K562 (cell line): Measurements from ENCODE around the gene ARMC8. TPM values are rescaled to one million over a fixed set of nuclear protein-coding genes. Genes with fewer than 3 reads are reported as not detected.

Source experiments
- CXXC5 ChIP-seq: fragments of 250-450 bp; sonication (Bioruptor Pico); IDR thresholded peaks from 2 replicates; pipeline ENCODE4 v1.8.0; 2022; ENCODE audit warnings: inconsistent platforms, mild to moderate bottlenecking, moderate library complexity
- DIDO1 ChIP-seq: fragments of 450-650 bp; IDR thresholded peaks from 2 replicates; pipeline ENCODE4 v1.6.1; 2016; ENCODE audit warnings: low read depth, missing biosample characterization, missing genetic modification characterization
- E2F8 ChIP-seq: fragments of 450-650 bp; IDR thresholded peaks from 2 replicates; pipeline ENCODE4 v1.7.1; 2018; ENCODE audit warnings: mild to moderate bottlenecking, low read depth; ENCODE audit not compliant: partially characterized antibody
- FUS ChIP-seq: fragments of 200-400 bp; formaldehyde crosslinking; optimal IDR thresholded peaks from 2 replicates; pipeline ENCODE3; 2017; ENCODE audit warnings: low read depth, low read length
- GATA2 ChIP-seq: sonication (generic); formaldehyde crosslinking; IDR thresholded peaks from 2 replicates; pipeline ENCODE4 v1.4.0; 2020; ENCODE audit warnings: mild to moderate bottlenecking, missing genetic modification reagents
- HDAC2 ChIP-seq: fragments of 450-650 bp; IDR thresholded peaks from 2 replicates; pipeline ENCODE4 v1.6.1; 2016; ENCODE audit warnings: mild to moderate bottlenecking
- HMG20B ChIP-seq: fragments of 250-450 bp; sonication (Bioruptor Pico); IDR thresholded peaks from 2 replicates; pipeline ENCODE4 v1.5.0; 2021; ENCODE audit warnings: mild to moderate bottlenecking
- PKNOX1 ChIP-seq: fragments of 450-650 bp; IDR thresholded peaks from 2 replicates; pipeline ENCODE4 v1.6.1; 2016
- REST ChIP-seq, 2 experiments: fragments of 450-650 bp; formaldehyde crosslinking in 1 of 2; IDR thresholded peaks; 2 replicates each; pipeline versions ENCODE4 v1.4.0 to v1.6.1; 2014 to 2020; ENCODE audit warnings: mild to moderate bottlenecking in 2 of 2, borderline replicate concordance in 1 of 2, low read depth in 1 of 2
- SIX5 ChIP-seq, 2 experiments: IDR thresholded peaks; 2 replicates each; pipeline ENCODE4 v1.6.1; 2011; ENCODE audit warnings: low read length in 2 of 2, borderline replicate concordance in 1 of 2, low read depth in 1 of 2, mild to moderate bottlenecking in 1 of 2, moderate library complexity in 1 of 2; ENCODE audit not compliant: insufficient read depth in 1 of 2
- SMAD1 ChIP-seq: fragments of 150-350 bp; IDR thresholded peaks from 2 replicates; pipeline ENCODE4 v1.6.1; 2014; ENCODE audit warnings: low read length, low read depth; ENCODE audit not compliant: partially characterized antibody
- TAF1 ChIP-seq: IDR thresholded peaks from 2 replicates; pipeline ENCODE4 v1.6.1; 2011; ENCODE audit warnings: mild to moderate bottlenecking, low read length, moderate library complexity; ENCODE audit not compliant: insufficient read depth, control insufficient read depth, severe bottlenecking; ENCODE audit errors: extremely low read depth
- ZNF274 ChIP-seq: IDR thresholded peaks from 2 replicates; pipeline ENCODE4 v1.6.1; 2011; ENCODE audit warnings: low read depth, mild to moderate bottlenecking, low read length, moderate library complexity, borderline replicate concordance
- ZNF384 ChIP-seq: IDR thresholded peaks from 2 replicates; pipeline ENCODE4 v1.6.1; 2012; ENCODE audit warnings: low read depth, low read length, improper control_type of control experiment
- ZNF41 ChIP-seq: fragments of 250-450 bp; sonication (Bioruptor Pico); conservative IDR thresholded peaks from 2 replicates; pipeline ENCODE4 v1.4.0; 2020; ENCODE audit warnings: mild to moderate bottlenecking
- ZNF785 ChIP-seq: fragments of 250-450 bp; sonication (Bioruptor Pico); IDR thresholded peaks from 2 replicates; pipeline ENCODE4 v1.4.0; 2020; ENCODE audit warnings: mild to moderate bottlenecking
- polyA plus RNA-seq, 8 experiments: library from polyadenylated mRNA; depleted of rRNA in 4 of 8; stranded (reverse) in 5 of 8; unstranded in 3 of 8; fragments of >200 nt; fragmentation: Nextera tagmentation in 2 of 8; fragmentation: Illumina TruSeq in 1 of 8; extraction: Ambion mirVana in 2 of 8; extraction: Trizol in 1 of 8; gene quantifications; 2 replicates each; pipeline versions ENCODE4 v1.2.1 to v1.2.3, GENCODE V29; 2011 to 2014; ENCODE audit warnings: inconsistent platforms in 1 of 8, missing spikeins in 1 of 8
- total RNA-seq, 7 experiments: library from RNA; depleted of rRNA in 6 of 7; stranded (reverse); fragments of >200 nt in 6 of 7; fragmentation: Illumina TruSeq in 2 of 7; extraction: Trizol in 2 of 7; gene quantifications; 2 replicates each; pipeline versions ENCODE4 v1.2.1 to v1.2.3, GENCODE V29; 2011 to 2021; ENCODE audit warnings: low replicate concordance in 1 of 7

ARMC8 gene
- total and polyA plus RNA-seq, 9 of the 15 experiments (the other 6 are each of a cell fraction or from before 2014, with no cell fraction given), result 22.4 to 76.1 (median 37.3) TPM

GRCh38 chr3:138199851-138200250, 12.8 kb downstream of the ARMC8 start (continued):
- TF ChIP-seq REST (IDR thresholded peaks at IDR 0.05; ENCODE audit: borderline replicate concordance) (0 out of 2 replicates have a peak, but pooled peaks have one; percentile 11), REST (CRISPR knock-in tag; IDR thresholded peaks at IDR 0.05; ENCODE audit: low read depth) (no peak), DIDO1 (tag) (no peak), SIX5 (IDR thresholded peaks at IDR 0.05; ENCODE audit: borderline replicate concordance in 1 of 2, insufficient read depth in 1 of 2, low read depth in 1 of 2, low read length in 2 of 2) (no peak), HDAC2 (no peak), ZNF384 (no peak), ZNF785 (no peak), SMAD1 (no peak), CXXC5 (CRISPR knock-in tag) (no peak), FUS (no peak), TAF1 (no peak), E2F8 (no peak), HMG20B (no peak), GATA2 (CRISPR knock-in tag) (peak; percentile 59; the same call in 1 of the 2 replicates), ZNF41 (CRISPR knock-in tag) (no peak), ZNF274 (no peak), PKNOX1 (no peak)
